Endothelial cell of umbilical vein (primary cell): ENCODE data around the gene CEP192.

Experiments
- CTCF ChIP-seq, 2 donors: IDR thresholded peaks; 1 replicate in 1 of 2; 2 replicates in 1 of 2; pipeline ENCODE4 v1.5.1; 2011; ENCODE audit warnings: low read length in 2 of 2, mild to moderate bottlenecking in 2 of 2, moderate library complexity in 2 of 2, control low read depth in 1 of 2, inconsistent platforms in 1 of 2, low read depth in 1 of 2; ENCODE audit not compliant: insufficient read depth in 1 of 2; ENCODE audit errors: extremely low read depth in 1 of 2
- EZH2 ChIP-seq: IDR thresholded peaks from 2 replicates; pipeline ENCODE4 v1.6.1; 2012; ENCODE audit warnings: borderline replicate concordance, low read depth, mild to moderate bottlenecking, moderate library complexity, low read length, inconsistent platforms; ENCODE audit not compliant: severe bottlenecking
- MAX ChIP-seq: IDR thresholded peaks from 2 replicates; pipeline ENCODE4 v1.6.1; 2011; ENCODE audit not compliant: insufficient read depth, insufficient read length
- POLR2AphosphoS5 ChIP-seq: IDR thresholded peaks from 2 replicates; pipeline ENCODE4 v1.6.1; 2012; ENCODE audit warnings: low read depth, mild to moderate bottlenecking, control low read depth, low read length, moderate library complexity; ENCODE audit not compliant: insufficient read depth

- TF ChIP-seq CTCF (IDR thresholded peaks at IDR 0.05; ENCODE audit: extremely low read depth in 1 of 2, insufficient read depth in 1 of 2, low read depth in 1 of 2, low read length in 2 of 2) (no peak), MAX (no peak), POLR2AphosphoS5 (no peak), EZH2 (no peak)
Observed at GRCh38 chr18:12975488-12975887, 15.7 kb upstream of the CEP192 start.
